Activated CD4-positive, CD25-positive, alpha-beta regulatory T cell treated with anti-CD3 and anti-CD28 coated beads, Interleukin-2, amount 50 U/mL, for 24 hours (primary cell): Measurements from ENCODE around the gene RAD52.

ENCODE experiments used
- ATAC-seq, 2 donors: fragments of 150-1000 bp; cut with Tn5 transposase; one replicate each; pipeline ENCODE4 v1.10.0; 2021; ENCODE audit warnings: mild to moderate bottlenecking in 1 of 2, moderate library complexity in 1 of 2

The RAD52 gene

GRCh38 chr12:912466-913235 lies 36.8 kb downstream of the RAD52 start:
- no peak for ATAC-seq

- ATAC-seq = no peak
Measured at GRCh38 chr12:911191-911826, 38.2 kb downstream of the RAD52 start.

- ATAC-seq = no peak
Measured at GRCh38 chr12:910416-910815, 39.1 kb downstream of the RAD52 start.

- ATAC-seq = no peak
Measured at GRCh38 chr12:909861-910260, 39.6 kb downstream of the RAD52 start.

- ATAC-seq = no peak
Measured at GRCh38 chr12:907413-908185, 41.9 kb downstream of the RAD52 start.

GRCh38 chr12:906062-906585 lies 43.4 kb downstream of the RAD52 start:
- ATAC-seq = no peak

- ATAC-seq = peak in 1 of 2 donors; percentile 36
Measured at GRCh38 chr12:905261-906031, 44.0 kb downstream of the RAD52 start.

GRCh38 chr12:904010-904414 lies 45.5 kb downstream of the RAD52 start:
- ATAC-seq = no peak

- no peak for ATAC-seq
Measured at GRCh38 chr12:903055-903454, 46.4 kb downstream of the RAD52 start.

- no peak for ATAC-seq
Measured at GRCh38 chr12:902581-902980, 46.9 kb downstream of the RAD52 start.

GRCh38 chr12:897386-897785 lies 52.1 kb downstream of the RAD52 start:
- no peak for ATAC-seq

GRCh38 chr12:896031-896430 lies 53.5 kb downstream of the RAD52 start:
- ATAC-seq = no peak

GRCh38 chr12:894226-894625 lies 55.3 kb downstream of the RAD52 start:
- ATAC-seq = no peak

GRCh38 chr12:886206-886605 lies 63.3 kb downstream of the RAD52 start:
- no peak for ATAC-seq

GRCh38 chr12:885701-886100 lies 63.8 kb downstream of the RAD52 start:
- ATAC-seq = no peak

- no peak for ATAC-seq
Measured at GRCh38 chr12:884746-885414, 64.6 kb downstream of the RAD52 start.

GRCh38 chr12:880656-881055 lies 68.8 kb downstream of the RAD52 start:
- no peak for ATAC-seq

- no peak for ATAC-seq
Measured at GRCh38 chr12:879641-880040, 69.9 kb downstream of the RAD52 start.

- peak in 1 of 2 donors; percentile 53 for ATAC-seq
Measured at GRCh38 chr12:873954-874353, 75.5 kb downstream of the RAD52 start.

GRCh38 chr12:870378-870777 lies 79.1 kb downstream of the RAD52 start:
- ATAC-seq = peak; percentile 17 to 43

- no peak for ATAC-seq
Measured at GRCh38 chr12:868722-869121, 80.8 kb downstream of the RAD52 start.

- no peak for ATAC-seq
Measured at GRCh38 chr12:867905-868304, 81.6 kb downstream of the RAD52 start.
